ENCODE measurements around the gene CDKN1B.

GRCh38 chr12:12691549-12691948, 25.6 kb upstream of the CDKN1B start:
- TF ChIP-seq POLR2A (IDR thresholded peaks at IDR 0.05) (no peak), CTCF (IDR thresholded peaks at IDR 0.05) (no peak)

Data from heart left ventricle (tissue), 13 donors.